ENCODE measurements around the gene TAPBP. TPM values are rescaled to one million over a fixed set of nuclear protein-coding genes. Genes with fewer than 3 reads are reported as not detected.
"Not testable (repeated sequence)": the region's sequence is repeated elsewhere in the genome, so short reads cannot be mapped to it uniquely, and the experiment has no call there.

Gene TAPBP
- total RNA-seq, 1 experiment from 2014 or later: 89.0 TPM

DNA sequence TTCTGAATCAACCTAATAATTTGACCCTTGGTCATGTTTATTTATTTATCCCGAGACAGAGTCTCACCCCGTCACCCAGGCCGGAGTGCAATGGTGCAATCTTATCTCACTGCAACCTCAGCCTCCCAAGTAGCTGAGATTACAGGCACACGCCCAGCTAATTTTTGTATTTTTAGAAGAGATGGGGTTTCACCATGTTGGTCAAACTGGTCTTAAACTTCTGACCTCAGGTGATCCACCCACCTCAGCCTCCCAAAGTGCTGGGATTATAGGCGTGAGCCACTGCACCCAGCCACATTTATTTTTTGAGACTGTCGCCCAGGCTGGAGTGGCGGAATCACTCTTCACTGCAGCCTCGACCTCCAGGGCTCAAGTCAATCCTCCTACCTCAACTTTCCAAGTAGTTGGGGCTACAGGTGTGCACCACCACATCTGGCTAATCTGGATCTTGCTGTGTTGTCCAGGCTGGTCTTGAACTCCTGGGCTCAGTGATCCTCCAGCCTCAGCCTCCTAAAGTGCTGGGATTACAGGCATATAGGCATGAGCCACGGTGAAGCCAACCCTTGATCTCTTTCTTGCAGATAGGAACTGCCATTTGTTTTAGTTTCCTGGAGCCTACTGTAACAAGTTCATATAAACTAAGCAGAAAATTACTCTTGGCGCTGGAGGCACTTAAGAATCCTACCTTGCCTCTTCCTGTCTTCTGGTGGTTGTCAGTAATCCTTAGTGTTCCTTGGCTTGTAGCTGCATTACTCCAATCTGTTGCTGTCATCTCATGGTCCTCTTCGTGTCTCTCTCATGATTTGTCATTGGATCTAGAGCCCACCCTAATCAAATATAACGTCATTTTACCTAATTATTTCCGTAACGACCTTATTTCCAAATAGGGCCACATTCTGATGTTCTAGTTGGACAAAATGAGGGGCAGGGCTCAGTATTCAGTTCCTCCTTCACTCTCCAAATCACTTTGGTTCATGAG lies 39.7 kb downstream of the TAPBP start:
- Histone ChIP-seq H3K4me3 (peak overlapping the region; percentile 97), H3K27me3 (no peaks in the 10 kb centered on the region), H3K36me3 (peaks cover 87% of the 10 kb centered on the region), H3K9me3 (no peaks in the 10 kb centered on the region)
- no peak for DNase-seq

DNA sequence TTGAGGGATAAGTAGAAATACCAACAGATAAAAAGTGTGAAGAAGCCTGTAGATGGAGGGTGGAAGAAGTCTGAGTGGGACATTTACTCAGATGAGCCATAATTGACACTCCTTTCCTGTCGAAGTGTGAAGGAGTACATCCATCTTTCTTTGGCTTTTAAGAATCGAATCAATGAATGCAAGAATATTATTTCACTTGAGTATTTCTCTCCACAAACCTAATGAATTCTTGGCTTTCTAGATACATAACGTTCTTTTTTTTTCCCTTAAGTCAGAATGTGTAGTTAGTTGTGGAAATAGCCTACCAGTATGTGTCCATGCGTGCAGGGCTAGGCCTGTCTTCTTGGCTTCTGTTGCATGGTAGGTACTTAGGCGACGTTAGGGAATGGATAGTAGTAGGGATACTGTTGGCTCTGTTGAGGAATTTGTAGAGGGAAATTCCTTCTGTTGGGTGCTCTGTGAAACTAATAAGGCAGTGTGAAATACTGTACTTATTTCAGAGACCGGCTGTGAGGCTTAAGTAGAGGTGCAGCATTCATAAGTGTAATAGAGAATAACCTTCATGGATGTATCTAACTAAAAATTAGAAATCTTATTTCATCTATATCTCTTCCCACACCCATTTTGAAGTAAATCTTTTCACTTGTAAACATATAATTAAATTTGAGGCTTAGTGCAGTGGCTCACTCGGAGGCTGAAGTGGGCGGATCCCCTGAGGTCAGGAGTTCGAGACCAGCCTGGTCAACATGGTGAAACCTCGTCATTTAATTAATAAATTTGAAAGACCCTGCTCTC lies 40.6 kb downstream of the TAPBP start:
- H3K9me3 ChIP-seq: no peaks in the 10 kb centered on the region
- H3K36me3 ChIP-seq: peaks cover 87% of the 10 kb centered on the region
- no peaks in the 10 kb centered on the region for H3K27me3 ChIP-seq
- peak overlapping the region; percentile 97 for H3K4me3 ChIP-seq
- no peak for DNase-seq

GRCh38 chr6:33272275-33273128 lies 41.4 kb downstream of the TAPBP start:
- Histone ChIP-seq H3K9me3 (no peaks in the 10 kb centered on the region), H3K27me3 (no peaks in the 10 kb centered on the region), H3K4me3 (peak overlapping the region; percentile 97), H3K36me3 (peaks cover 89% of the 10 kb centered on the region)
- DNase-seq: no peak

DNA sequence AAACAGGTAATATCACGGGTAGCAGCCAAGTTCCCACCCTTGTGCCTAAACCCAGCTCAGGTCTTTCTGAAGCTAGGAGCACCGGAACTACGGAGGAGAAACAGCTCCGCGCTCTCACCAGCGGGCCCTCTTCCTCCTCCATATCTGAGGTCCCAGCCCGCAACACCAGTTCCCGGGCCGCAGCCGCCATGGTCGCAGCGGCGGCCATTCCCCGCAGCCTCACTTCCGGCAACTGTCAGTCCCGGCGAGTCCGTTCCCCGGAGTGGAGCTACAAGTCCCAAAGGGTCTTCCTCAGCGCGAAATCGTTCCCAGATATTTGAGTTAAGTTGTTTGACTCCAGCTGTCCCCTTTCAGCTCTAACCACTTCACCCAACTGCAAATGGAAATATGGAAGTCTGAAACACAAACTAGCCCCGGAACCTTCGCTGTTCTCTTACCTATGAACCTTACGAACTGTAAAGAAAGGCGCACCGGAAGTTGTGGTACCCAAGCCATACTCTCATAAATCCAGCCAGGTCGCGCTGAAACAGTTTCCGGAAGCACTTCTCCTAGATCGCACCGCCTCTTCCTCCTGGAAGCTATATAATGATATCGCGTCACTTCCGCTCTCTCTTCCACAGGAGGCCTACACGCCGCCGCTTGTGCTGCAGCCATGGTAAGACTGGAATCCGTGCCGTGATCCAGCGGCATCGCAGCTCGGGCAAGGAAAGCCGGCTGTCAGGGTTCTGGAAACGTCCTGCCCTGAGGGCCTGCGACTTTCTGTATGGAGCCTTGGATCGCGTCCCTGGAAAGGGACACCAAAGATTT lies 42.2 kb downstream of the TAPBP start, which contains the start of the genes RPS18 and VPS52:
Gene RPS18 (plus strand): TSS at position 608 of the 807 bp plus-strand sequence. CDS start 45 bp downstream, at position 653.
Gene VPS52 (minus strand): TSS at position 409 of the 807 bp plus-strand sequence. CDS start 201 bp downstream, at position 208.
- H3K9me3 ChIP-seq: no peaks in the 10 kb centered on the region
- DNase-seq: peak; percentile 99
- H3K27me3 ChIP-seq: no peaks in the 10 kb centered on the region
- peak within 1 kb of the TSS; percentile 97 for H3K4me3 ChIP-seq
- peaks cover 92% of the 10 kb centered on the region for H3K36me3 ChIP-seq

GRCh38 chr6:33271117-33271467 lies 42.8 kb downstream of the TAPBP start:
- Histone ChIP-seq H3K36me3 (peaks cover 92% of the 10 kb centered on the region), H3K9me3 (no peaks in the 10 kb centered on the region), H3K4me3 (peak overlapping the region; percentile 97), H3K27me3 (no peaks in the 10 kb centered on the region)
- DNase-seq: peak; percentile 36

DNA sequence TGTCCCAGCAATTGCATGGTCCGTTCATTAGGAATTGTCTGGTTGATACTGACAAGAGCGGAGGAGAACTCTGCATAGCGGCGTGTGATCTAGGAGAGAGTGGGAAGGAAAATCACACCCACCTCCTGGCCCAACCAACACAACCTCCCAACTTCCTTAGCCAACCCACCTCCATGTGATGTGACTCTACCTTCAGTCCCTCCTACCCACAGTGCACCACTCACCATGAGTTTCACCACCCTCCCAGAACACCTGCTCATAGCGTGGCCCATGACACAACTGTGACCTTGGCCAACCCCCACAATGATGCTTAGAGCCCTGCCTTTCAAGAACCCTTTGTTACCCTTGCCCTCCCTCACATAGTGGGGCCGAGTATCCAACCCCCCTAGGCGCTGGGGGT lies 49.9 kb downstream of the TAPBP start:
- Histone ChIP-seq H3K27me3 (no peaks in the 10 kb centered on the region), H3K9me3 (no peaks in the 10 kb centered on the region), H3K4me3 (no peak overlapping the region), H3K36me3 (peaks cover 88% of the 10 kb centered on the region)
- no peak for DNase-seq

GRCh38 chr6:33262490-33262889 lies 51.4 kb downstream of the TAPBP start:
- not testable (repeated sequence) for DNase-seq, H3K4me3 ChIP-seq, H3K9me3 ChIP-seq, H3K27me3 ChIP-seq
- H3K36me3 ChIP-seq: peaks cover 84% of the 10 kb centered on the region

DNA sequence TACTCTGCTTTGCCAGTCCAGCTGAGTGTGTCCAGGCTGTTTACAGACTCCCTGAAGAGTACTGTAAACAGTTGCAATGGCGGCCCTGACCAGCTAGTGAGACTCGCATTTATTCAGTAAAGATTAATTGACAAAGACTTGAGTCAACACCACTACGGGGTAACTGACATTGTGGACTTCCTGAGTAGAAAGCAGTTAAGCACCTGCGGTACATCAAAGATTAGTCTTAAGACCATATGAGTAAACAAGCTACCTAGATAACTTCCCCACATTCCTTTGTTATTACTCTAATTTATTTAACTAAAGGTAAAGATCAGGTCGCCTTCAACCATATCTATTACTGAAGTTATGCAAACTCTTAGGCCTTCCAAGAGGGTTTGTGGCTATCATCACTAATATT lies 54.8 kb downstream of the TAPBP start:
- no peak for DNase-seq
- Histone ChIP-seq H3K36me3 (peaks cover 70% of the 10 kb centered on the region), H3K27me3 (no peaks in the 10 kb centered on the region), H3K4me3 (no peak overlapping the region), H3K9me3 (no peaks in the 10 kb centered on the region)

- DNase-seq: no peak
- Histone ChIP-seq H3K9me3 (no peaks in the 10 kb centered on the region), H3K36me3 (peaks cover 61% of the 10 kb centered on the region), H3K4me3 (no peak overlapping the region), H3K27me3 (no peaks in the 10 kb centered on the region)
These were observed 59.3 kb downstream of the TAPBP start for GRCh38 chr6:33254591-33254990.

GRCh38 chr6:33252759-33253158 lies 61.1 kb downstream of the TAPBP start:
- H3K9me3 ChIP-seq: no peaks in the 10 kb centered on the region
- H3K36me3 ChIP-seq: peaks cover 47% of the 10 kb centered on the region
- H3K27me3 ChIP-seq: no peaks in the 10 kb centered on the region
- H3K4me3 ChIP-seq: no peak overlapping the region
- no peak for DNase-seq

DNA sequence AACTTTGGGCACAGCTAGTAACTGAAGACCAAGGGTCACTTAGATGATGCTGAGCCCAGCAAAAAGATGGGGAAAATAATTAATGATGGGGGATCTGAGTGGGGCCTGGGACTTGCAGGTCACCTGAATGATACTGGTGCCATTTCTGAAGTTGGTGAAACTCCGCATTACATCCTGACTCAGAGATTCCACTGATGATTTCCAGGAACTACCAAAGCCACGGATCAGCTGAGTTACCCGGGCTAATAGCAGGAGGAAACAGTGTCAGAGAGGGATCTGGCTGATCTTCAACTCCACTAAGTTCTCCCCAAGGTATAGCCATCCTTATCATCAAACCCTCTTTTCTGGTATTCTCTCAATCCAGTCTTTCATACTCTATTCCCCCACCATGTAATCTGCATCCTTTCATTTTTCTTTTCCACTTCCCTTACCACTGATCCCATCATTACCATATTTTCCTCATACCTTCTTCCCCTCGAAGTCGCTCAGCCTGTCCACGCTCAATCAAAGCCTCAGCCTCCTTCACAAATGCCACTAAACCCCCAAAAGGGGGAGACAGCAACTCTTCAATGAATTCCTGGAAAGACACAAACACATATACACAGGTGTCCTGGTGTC lies 62.4 kb downstream of the TAPBP start:
- Histone ChIP-seq H3K4me3 (no peak overlapping the region), H3K27me3 (no peaks in the 10 kb centered on the region), H3K36me3 (peaks cover 37% of the 10 kb centered on the region), H3K9me3 (no peaks in the 10 kb centered on the region)
- no peak for DNase-seq

GRCh38 chr6:33250731-33251130 lies 63.1 kb downstream of the TAPBP start:
- no peak overlapping the region for H3K4me3 ChIP-seq
- no peaks in the 10 kb centered on the region for H3K27me3 ChIP-seq
- H3K9me3 ChIP-seq: no peaks in the 10 kb centered on the region
- no peak for DNase-seq
- H3K36me3 ChIP-seq: peaks cover 34% of the 10 kb centered on the region

DNA sequence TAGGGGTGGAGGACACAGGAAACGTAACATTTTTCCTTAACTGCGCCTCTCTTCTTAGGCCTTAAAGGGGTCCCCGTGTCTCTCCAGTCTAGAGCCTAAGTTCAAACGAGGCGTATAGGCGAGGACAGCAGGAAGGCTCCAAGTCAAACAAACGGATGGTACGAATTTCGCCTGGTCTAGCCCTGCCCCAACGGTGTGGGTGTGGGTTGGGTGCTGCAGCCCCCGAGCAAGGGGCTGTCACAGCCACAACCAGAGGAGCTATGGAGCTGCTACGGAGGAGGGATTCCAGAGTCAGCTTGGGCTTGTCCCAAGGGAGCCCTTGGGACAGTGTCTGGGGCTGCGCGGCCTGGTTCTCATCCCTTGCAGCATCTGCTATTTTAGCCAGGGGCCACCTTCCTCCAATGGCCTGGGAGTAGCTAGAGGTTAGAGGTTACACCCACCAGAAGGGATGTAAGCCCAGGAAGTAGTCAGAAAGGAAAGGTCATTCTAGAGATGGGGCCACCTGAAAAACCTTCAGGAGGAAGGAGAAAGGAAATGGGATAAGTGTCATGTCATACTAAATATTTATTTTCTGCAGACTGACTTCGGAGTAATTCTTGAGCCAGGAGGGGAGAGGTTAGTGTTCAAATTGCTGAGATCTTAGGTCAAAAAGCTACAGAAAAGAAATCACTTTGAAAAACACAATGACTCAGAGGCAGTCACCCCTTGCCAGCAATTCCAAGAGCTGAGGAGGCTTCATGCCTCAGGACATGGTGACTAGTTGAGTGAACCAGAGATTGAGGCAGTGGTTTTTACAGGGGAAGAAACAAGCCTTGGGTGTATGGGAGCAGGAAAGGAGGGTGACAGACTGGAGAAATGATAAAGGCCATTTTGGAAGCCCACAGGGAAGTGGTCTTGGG lies 63.9 kb downstream of the TAPBP start:
- Histone ChIP-seq H3K4me3 (peak overlapping the region; percentile 67), H3K9me3 (no peaks in the 10 kb centered on the region), H3K27me3 (no peaks in the 10 kb centered on the region), H3K36me3 (peaks cover 32% of the 10 kb centered on the region)
- DNase-seq: peak; percentile 93
